GM11168 (cell line): ENCODE data around the gene TYK2.
"Not testable (repeated sequence)": the region's sequence is repeated elsewhere in the genome, so short reads cannot be mapped to it uniquely, and the experiment has no call there.

ENCODE experiments used
- in situ Hi-C: fragments of 300-500 bp; cut with MboI; formaldehyde crosslinking; loops from one replicate; pipeline ENCODE4 v1.12.0; 2022; ENCODE audit warnings: low sequenced_read_pairs; ENCODE audit not compliant: unreplicated experiment

Gene TYK2

DNA sequence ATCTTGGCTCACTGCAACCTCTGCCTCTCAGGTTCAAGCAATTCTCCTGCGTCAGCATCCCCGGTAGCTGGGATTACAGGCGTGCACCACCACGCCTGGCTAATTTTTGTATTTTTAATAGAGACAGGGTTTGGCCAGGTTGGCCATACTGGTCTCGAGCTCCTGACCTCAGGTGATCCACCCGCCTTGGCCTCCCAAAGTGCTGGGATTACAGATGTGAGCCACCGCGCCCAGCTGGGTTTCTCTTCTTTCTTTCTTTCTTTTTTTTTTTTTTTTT lies 2.8 kb upstream of the TYK2 start:
- in situ Hi-C loops: loop anchor here (25.0 kb wide), 1 partner anchor 446 kb away; the partner anchor contains the start of gene OLFM2

- in situ Hi-C loops: loop anchor here (25.0 kb wide), 1 partner anchor 443 kb away; the partner anchor contains the start of gene OLFM2
Observed at GRCh38 chr19:10379880-10380312, 476 bp downstream of the TYK2 start.

DNA sequence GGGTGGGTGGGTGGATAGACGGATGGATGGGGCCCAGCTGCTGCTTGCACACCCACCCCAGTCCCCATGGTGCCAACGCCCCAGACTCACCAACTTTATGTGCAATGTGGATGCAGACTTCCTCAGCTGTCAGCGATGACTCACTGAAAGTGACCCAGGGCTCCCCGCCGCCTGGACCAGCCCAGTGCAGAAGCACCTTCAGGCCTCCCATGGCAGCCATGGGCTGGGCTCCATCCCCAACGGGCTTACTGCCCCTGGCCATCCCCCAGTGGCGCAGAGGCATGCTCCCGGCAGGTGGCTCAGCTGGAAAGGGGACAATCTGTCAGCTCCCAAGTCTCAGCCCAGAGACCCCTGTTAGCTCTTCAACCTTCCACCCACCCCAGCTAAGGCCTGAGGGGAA lies 2.2 kb downstream of the TYK2 start:
- in situ Hi-C loops: loop anchor here (25.0 kb wide), 1 partner anchor 441 kb away; the partner anchor contains the start of gene OLFM2

DNA sequence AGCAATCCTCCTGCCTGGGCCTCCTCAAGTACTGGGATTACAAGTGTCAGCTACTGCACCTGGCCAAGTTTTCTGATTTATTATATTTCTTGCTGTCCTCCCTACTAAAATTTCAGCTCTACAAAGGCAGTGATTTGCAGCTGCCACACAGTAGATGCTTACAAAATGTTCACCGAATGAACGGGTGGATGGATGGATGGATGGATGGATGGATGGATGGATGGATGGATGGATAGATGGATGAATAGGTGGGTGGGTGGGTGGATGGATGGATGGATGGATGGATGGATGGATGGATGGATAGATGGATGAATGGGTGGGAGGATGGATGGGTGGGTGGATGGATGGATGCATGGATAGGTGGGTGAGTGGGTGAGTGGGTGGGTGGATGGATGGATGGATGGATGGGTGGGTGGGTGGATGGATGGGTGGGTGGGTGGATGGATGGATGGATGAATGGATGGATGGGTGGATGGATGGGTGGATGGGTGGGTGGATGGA lies 3.2 kb downstream of the TYK2 start:
- in situ Hi-C loops: loop anchor here (25.0 kb wide), 1 partner anchor 440 kb away; the partner anchor contains the start of gene OLFM2

DNA sequence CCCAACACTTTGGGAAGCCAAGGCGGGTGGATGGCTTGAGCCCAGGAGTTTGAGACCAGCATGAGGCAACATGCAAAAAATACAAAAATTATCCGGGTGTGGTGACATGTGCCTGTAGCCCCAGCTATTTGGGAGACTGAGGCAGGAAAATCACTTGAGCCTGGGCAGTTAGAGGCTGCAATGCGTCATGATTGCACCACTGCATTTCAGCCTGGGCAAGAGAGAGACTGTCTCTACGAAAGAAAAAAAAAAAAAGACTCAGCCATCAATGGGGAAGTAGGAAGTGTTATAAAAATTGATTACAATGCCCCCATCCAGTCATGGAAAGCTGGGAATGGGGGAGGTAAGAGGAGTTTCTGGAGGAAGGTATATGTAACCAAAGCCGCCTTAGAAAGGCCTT lies 5.4 kb downstream of the TYK2 start:
- in situ Hi-C loops: loop anchor here (25.0 kb wide), 1 partner anchor 438 kb away; the partner anchor contains the start of gene OLFM2

- in situ Hi-C loops: no loop called here
Observed at GRCh38 chr19:10372690-10373089, 7.7 kb downstream of the TYK2 start.

GRCh38 chr19:10368101-10368803 lies 12.1 kb downstream of the TYK2 start:
- in situ Hi-C loops: no loop called here

DNA sequence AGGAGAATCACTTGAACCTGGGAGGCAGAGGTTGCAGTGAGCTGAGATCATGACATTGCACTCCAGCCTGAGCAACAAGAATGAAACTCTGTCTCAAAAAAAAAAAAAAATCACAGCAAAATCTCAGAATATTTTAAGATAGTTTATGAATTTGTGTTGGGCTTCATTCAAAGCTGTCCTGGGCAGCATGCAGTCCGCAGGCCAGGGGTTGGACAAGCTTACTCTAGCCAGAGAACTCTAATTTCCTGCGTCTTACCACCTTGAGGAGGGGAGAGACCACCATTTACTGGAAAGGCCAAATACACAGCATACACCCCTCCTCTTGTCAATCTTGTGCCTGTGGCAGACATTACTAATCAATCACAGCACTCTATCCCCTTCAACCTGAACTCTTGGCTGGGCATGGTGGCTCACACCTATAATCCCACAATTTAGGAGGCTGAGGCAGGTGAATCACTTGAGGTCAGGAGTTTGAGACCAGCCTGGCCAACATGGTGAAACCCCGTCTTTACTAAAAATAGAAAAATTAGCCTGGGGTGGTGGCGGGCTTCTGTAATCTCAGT lies 13.3 kb downstream of the TYK2 start:
- in situ Hi-C loops: not testable (repeated sequence)

GRCh38 chr19:10365518-10365917 lies 14.9 kb downstream of the TYK2 start:
- in situ Hi-C loops: no loop called here

DNA sequence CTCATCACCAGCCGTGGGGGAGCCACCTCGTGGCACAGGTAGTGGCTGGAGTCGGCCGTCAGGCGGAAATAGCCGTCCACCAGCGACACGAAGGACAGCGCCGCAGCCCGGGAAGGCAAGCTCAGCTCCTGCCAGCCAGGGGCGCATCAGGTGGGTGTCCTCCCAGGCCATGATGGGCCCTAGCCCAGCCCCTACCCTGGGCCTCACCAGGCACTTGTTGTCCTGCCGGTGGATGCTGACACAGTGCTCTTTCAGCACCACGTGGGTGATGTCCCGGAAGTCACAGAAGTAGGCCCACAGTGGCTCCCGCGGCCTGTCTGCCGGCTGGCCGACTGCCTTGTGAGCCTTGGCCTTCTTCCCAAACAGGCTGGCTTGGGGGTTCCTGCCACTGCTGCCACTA lies 15.7 kb downstream of the TYK2 start:
- in situ Hi-C loops: no loop called here

DNA sequence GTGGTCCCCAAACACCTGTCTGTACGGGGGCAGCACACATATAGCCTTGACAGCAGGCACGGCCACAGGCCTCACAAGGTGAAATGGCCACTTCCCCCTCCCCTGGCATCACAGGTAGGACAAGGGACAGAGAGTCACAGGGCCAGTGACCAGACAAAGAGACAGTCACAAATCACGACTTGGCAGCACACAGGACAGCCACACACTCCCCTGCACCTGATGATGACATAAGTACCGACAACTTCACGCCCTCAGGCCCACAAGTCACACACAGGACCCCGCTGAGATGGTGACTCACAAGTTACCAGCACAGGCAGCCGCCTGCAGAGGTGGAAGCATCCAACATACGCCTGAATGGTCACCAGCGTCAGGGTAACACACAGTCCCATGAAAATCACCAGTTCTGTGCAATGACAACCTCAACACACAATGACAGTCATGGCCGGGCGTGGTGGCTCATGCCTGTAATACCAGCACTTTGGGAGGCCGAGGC lies 16.5 kb downstream of the TYK2 start:
- in situ Hi-C loops: no loop called here

- in situ Hi-C loops: no loop called here
Observed at GRCh38 chr19:10362259-10362658, 18.1 kb downstream of the TYK2 start.

GRCh38 chr19:10361569-10362011 lies 18.8 kb downstream of the TYK2 start:
- in situ Hi-C loops: no loop called here

- in situ Hi-C loops: no loop called here
Observed at GRCh38 chr19:10356431-10356830, 23.9 kb downstream of the TYK2 start.

- in situ Hi-C loops: no loop called here
Observed at GRCh38 chr19:10353793-10354391, 26.5 kb downstream of the TYK2 start.

DNA sequence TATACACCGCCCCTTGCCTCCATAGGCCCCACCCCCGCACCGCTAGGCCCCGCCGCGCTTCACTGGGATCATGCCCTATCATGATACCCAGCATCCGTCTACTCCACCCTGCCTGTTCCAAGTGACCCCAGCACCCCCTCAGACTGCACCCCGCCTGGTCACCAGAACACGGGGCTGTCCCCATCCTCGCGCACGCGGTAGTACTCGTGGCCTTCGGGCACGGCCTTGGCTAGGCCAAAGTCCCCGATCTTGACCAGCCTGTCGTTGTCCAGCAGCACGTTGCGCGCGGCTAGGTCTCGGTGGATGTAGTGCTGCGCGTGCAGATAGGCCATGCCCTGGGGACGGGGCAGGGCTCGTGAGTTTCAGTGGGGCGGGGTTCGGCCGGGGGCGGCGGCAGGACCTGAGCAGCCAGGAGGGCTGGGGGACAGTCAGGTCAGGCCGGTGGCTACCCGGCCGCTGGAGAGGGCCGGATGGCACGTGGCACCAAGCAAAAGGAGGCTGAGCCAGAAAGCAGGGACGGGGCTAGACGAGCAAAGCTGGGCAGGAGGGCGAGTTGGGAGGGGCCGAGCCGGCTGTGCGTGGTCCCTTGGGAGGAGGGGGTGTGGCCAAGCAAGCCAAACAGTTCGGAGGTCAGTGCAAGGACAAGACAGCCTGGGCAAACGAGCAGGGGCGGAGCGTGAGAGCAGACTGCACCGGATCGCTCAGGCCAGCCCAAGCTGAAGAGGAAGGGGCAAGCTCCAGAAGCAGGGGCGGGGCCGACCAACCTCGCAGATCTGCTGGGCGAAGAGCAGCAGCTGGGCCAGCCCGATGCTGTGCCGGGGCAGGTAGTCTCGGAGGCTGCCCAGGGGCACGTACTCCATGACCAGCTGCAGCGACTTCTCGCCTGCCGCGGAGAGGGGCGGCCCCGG lies 27.4 kb downstream of the TYK2 start:
- in situ Hi-C loops: no loop called here

GRCh38 chr19:10346509-10346908 lies 33.9 kb downstream of the TYK2 start:
- in situ Hi-C loops: no loop called here

DNA sequence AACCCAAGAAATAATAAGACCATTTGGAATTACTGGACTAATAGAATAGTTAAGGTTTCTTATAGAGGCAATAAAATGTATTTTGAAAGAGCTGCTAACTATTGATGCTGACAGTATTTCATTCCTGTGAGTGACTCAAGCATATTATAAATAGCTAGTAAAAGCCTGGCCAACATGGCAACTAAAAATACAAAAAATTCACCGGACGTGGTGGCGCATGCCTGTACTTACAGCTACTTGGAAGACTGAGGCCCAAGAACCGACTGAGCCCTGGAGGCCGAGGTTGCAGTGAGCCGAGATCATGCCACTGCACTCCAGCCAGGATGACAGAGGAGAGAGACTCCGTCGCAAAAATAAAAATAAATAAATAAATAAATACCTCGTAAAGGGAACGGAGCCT lies 35.6 kb downstream of the TYK2 start:
- in situ Hi-C loops: no loop called here

GRCh38 chr19:10343495-10343894 lies 36.9 kb downstream of the TYK2 start:
- in situ Hi-C loops: no loop called here

- in situ Hi-C loops: no loop called here
Observed at GRCh38 chr19:10339977-10340376, 40.4 kb downstream of the TYK2 start.
